Parathyroid adenoma (tissue), 2 donors: ENCODE measurements around the gene SLC17A9.

Source experiments
- H2AFZ ChIP-seq: fragments of 300-600 bp; sonication (generic); one replicate; pipeline ENCODE4 v1.7.0; 2017; ENCODE audit warnings: antibody characterized with exemption, mild to moderate bottlenecking
- H3K27ac ChIP-seq: fragments of 300-600 bp; sonication (generic); one replicate; pipeline ENCODE4 v1.7.0; 2017
- H3K27me3 ChIP-seq: fragments of 300-600 bp; sonication (generic); one replicate; pipeline ENCODE4 v1.7.0; 2017; ENCODE audit warnings: low read length; ENCODE audit not compliant: control insufficient read depth, insufficient read depth
- H3K36me3 ChIP-seq: fragments of 300-600 bp; sonication (generic); one replicate; pipeline ENCODE4 v1.7.0; 2017; ENCODE audit warnings: low read length; ENCODE audit not compliant: control insufficient read depth, insufficient read depth
- H3K4me1 ChIP-seq: fragments of 300-600 bp; sonication (generic); one replicate; pipeline ENCODE4 v1.7.0; 2017; ENCODE audit warnings: control low read depth
- H3K4me2 ChIP-seq: fragments of 300-600 bp; sonication (generic); one replicate; pipeline ENCODE4 v1.7.0; 2017; ENCODE audit warnings: low read length
- H3K4me3 ChIP-seq: fragments of 300-600 bp; sonication (generic); one replicate; pipeline ENCODE4 v1.7.0; 2017; ENCODE audit warnings: low read depth, low read length
- H3K79me2 ChIP-seq: fragments of 300-600 bp; sonication (generic); one replicate; pipeline ENCODE4 v1.7.0; 2017; ENCODE audit warnings: control low read depth
- H3K9ac ChIP-seq: fragments of 300-600 bp; sonication (generic); one replicate; pipeline ENCODE4 v1.7.0; 2017; ENCODE audit warnings: mild to moderate bottlenecking
- H3K9me3 ChIP-seq: fragments of 300-600 bp; sonication (generic); one replicate; pipeline ENCODE4 v1.7.0; 2017; ENCODE audit warnings: low read length; ENCODE audit not compliant: control insufficient read depth
- TF ChIP-seq, protein P1 (sequence below): fragments of 300-600 bp; sonication (generic); IDR thresholded peaks from one replicate; pipeline ENCODE4 v1.7.0; 2017; ENCODE audit warnings: antibody characterized with exemption, mild to moderate bottlenecking
- donor health status: primary hyperparathyroidism.

SLC17A9 gene

GRCh38 chr20:63000958-63001357 lies 48.4 kb downstream of the SLC17A9 start:
- H3K9me3 ChIP-seq = no peaks in the 10 kb centered on the region

GRCh38 chr20:63002511-63002910 lies 50.0 kb downstream of the SLC17A9 start:
- Histone ChIP-seq H3K36me3 (no peaks in the 10 kb centered on the region), H3K9ac (no peak overlapping the region), H3K4me3 (no peak overlapping the region), H3K9me3 (no peaks in the 10 kb centered on the region), H2AFZ (no peak overlapping the region), H3K27me3 (peaks cover 8% of the 10 kb centered on the region), H3K27ac (no peak overlapping the region), H3K79me2 (no peaks in the 10 kb centered on the region), H3K4me1 (no peaks in the 10 kb centered on the region), H3K4me2 (no peak overlapping the region)
- TF ChIP-seq, protein P1, sequence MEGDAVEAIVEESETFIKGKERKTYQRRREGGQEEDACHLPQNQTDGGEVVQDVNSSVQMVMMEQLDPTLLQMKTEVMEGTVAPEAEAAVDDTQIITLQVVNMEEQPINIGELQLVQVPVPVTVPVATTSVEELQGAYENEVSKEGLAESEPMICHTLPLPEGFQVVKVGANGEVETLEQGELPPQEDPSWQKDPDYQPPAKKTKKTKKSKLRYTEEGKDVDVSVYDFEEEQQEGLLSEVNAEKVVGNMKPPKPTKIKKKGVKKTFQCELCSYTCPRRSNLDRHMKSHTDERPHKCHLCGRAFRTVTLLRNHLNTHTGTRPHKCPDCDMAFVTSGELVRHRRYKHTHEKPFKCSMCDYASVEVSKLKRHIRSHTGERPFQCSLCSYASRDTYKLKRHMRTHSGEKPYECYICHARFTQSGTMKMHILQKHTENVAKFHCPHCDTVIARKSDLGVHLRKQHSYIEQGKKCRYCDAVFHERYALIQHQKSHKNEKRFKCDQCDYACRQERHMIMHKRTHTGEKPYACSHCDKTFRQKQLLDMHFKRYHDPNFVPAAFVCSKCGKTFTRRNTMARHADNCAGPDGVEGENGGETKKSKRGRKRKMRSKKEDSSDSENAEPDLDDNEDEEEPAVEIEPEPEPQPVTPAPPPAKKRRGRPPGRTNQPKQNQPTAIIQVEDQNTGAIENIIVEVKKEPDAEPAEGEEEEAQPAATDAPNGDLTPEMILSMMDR = no peak

More at GRCh38 chr20:63000958-63001357, 48.4 kb downstream of the SLC17A9 start:
- no peak overlapping the region for H3K4me3 ChIP-seq
- no peaks in the 10 kb centered on the region for H3K4me1 ChIP-seq
- H3K9ac ChIP-seq = no peak overlapping the region
- H3K36me3 ChIP-seq = no peaks in the 10 kb centered on the region
- H3K27ac ChIP-seq = no peak overlapping the region
- TF ChIP-seq, protein P1 = no peak
- H3K4me2 ChIP-seq = no peak overlapping the region
- H3K27me3 ChIP-seq = no peaks in the 10 kb centered on the region
- H2AFZ ChIP-seq = no peak overlapping the region
- no peaks in the 10 kb centered on the region for H3K79me2 ChIP-seq

GRCh38 chr20:63003546-63003945 lies 51.0 kb downstream of the SLC17A9 start:
- Histone ChIP-seq H3K27ac (no peak overlapping the region), H2AFZ (no peak overlapping the region), H3K4me1 (no peaks in the 10 kb centered on the region)

GRCh38 chr20:63004607-63005364 lies 52.3 kb downstream of the SLC17A9 start:
- Histone ChIP-seq H3K9ac (no peak overlapping the region), H3K27me3 (peaks cover 23% of the 10 kb centered on the region), H3K36me3 (no peaks in the 10 kb centered on the region), H2AFZ (no peak overlapping the region), H3K4me1 (no peaks in the 10 kb centered on the region), H3K9me3 (no peaks in the 10 kb centered on the region), H3K4me2 (no peak overlapping the region), H3K27ac (no peak overlapping the region), H3K4me3 (no peak overlapping the region), H3K79me2 (no peaks in the 10 kb centered on the region)
- TF ChIP-seq, protein P1 = no peak

More at GRCh38 chr20:63003546-63003945, 51.0 kb downstream of the SLC17A9 start:
- TF ChIP-seq, protein P1 = no peak
- Histone ChIP-seq H3K9me3 (no peaks in the 10 kb centered on the region), H3K9ac (no peak overlapping the region), H3K4me3 (no peak overlapping the region), H3K4me2 (no peak overlapping the region), H3K27me3 (peaks cover 13% of the 10 kb centered on the region), H3K79me2 (no peaks in the 10 kb centered on the region), H3K36me3 (no peaks in the 10 kb centered on the region)
